ENCODE data around the gene RPS25.
A peak's percentile ranks its signal among the peaks of the same experiment; 100 is the strongest.
"Not testable (repeated sequence)": the region's sequence is repeated elsewhere in the genome, so short reads cannot be mapped to it uniquely, and the experiment has no call there.

Gene RPS25

DNA sequence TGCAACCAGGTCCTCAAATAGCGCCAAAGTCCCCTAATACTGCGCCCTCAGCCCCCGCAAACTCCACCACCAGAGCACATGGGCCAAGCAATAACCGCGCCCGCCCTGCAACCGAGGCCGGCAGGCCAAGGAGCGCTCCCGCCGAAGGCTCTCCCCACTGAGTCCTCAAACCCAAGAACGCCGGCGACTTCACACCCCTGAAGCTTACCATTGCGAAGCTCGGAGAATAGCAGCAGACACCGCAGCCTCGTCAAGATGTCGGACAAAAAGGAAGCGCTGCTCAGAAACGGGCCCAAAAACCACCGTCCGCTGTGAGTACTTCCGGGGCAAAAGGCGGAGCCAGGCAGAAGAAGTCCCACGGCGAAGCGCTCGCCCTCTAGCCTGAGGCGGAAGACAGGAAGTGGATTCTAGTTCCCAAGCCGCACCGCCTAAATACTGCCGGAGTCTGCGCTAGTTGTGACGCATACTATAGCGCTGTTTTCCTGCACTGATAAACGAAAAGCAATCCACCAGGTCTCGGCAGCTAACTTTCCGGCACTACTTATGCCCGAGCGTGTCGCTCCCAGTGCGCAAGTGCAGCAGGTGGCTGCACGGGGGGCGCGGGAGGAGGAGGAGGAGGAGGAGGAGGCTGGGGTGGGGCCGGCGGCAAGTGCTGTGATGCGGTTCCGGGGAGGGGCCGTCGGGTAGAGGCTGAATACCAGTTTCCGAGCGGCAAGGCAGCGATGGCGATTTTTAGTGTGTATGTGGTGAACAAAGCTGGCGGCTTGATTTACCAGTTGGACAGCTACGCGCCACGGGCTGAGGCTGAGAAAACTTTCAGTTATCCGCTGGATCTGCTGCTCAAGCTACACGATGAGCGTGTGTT is at the start of gene RPS25, which contains the start of gene TRAPPC4:
Gene RPS25 (minus strand): TSS at position 270 of the 865 bp plus-strand sequence. CDS start 59 bp downstream, at position 211.
Gene TRAPPC4 (plus strand): TSS at position 693 of the 865 bp plus-strand sequence. CDS start 30 bp downstream, at position 723.
- DNase-seq (ENCODE audit: low read depth in 2 of 2) = peak; percentile 89 to 90

DNA sequence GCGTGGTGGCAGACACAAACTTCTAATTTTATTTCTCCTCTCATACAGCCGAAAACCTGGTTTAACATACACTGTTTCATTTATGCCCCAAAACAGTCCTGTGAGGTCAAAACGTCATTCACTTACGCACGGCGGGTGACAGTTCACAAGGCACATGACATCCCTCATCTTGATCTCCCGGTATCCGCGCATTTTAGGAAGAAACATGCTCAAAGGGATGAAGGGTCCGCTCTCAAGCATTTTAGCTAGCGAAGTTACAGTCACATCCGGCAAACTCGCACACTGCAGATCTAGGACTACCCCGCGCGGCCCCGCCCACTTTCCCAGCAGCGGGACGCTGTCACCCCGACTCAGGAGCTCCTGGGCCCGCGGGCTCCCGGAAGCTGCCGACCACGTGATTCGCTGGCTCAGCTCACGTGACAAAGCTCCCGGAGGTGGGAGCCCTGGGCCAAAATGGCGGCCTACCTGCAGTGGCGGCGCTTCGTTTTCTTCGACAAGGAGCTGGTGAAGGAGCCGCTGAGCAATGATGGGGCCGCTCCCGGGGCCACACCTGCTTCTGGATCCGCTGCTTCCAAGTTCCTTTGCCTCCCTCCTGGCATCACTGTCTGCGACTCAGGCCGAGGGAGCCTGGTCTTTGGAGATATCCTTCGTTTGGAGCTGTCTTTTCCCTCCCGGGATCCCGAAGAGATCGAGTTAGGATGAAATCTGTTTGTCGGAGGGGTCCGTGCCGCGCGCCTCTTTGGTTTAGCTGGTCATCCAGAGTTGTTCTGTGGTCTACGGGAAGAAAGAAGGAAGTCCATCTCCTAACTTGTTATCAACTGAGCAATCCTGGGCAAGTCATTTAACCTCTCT is 49.5 kb upstream of the RPS25 start, which contains the start of gene VPS11:
Gene VPS11 (plus strand): TSS at position 448 of the 852 bp plus-strand sequence. CDS start 6 bp downstream, at position 454.
- DNase-seq (ENCODE audit: low read depth in 2 of 2) = peak; percentile 98 to 99

DNA sequence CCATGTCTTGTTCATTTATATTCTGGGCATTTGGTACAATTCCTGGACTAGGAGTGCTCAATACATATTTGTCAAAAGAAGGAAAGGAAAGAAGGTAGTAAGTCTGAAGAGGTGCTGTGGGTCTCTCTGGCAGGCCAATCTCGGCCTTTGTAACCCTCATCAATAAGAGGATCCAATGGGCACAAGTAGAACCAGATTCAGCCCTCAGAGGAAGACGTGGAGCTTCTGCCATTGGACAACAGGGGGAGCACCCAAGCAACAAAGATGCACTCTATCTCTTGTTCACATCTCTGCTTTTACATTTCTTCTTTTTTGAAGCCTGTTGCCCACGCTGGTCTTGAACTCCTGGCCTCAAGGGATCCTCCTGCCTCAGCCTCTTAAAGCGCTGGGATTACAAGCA is 47.2 kb upstream of the RPS25 start:
- DNase-seq (ENCODE audit: low read depth in 2 of 2) = no peak

DNA sequence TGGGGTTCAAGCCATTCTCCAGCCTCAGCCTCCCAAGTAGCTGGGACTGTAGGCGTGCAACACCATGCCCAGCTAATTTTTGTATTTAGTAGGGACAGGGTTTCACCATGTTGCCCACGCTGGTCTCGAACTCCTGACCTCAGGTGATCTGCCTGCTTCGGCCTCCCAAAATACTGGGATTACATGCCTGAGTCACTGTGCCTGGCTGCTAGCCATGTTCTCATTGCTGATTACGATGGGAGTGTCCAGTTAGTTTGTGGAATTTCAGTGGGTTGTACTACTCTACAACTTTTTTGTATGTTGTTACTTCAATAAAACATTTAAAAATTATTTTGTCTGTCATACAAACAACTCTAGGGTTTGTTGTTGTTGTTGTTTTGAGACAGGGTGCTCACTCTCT is 44.6 kb upstream of the RPS25 start:
- DNase-seq (ENCODE audit: low read depth in 2 of 2) = no peak

DNA sequence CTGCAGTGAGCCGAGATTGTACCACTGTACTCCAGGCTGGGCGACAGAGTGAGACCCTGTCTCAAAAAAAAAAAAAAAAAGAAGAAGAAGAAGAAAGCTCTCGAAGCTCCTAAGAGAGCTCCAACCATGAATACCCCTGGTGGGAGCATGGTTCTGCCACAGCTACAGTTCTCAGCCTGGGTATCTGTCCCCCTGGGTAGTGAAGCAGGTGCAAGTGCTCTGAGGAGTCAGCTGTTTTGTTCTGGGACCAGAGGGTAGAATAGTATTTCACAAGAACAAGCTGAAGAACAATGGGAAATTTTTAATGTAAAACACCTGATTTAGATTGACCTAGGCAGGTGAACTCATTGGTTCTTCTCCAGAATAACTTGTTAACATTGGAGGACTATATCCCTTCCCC is 43.1 kb upstream of the RPS25 start:
- no peak for DNase-seq (ENCODE audit: low read depth in 2 of 2)

DNA sequence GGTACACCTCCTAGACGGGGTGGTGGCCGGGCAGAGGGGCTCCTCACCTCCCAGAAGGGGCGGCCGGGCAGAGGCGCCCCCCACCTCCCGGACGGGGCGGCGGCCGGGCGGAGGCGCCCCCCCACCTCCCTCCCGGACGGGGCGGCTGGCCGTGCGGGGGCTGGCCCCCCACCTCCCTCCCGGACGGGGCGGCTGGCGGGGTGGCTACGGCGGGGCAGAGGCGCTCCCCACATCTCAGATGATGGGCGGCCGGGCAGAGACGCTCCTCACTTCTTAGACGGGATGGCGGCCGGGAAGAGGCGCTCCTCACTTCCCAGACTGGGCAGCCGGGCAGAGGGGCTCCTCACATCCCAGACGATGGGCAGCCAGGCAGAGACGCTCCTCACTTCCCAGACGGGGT is 41.0 kb upstream of the RPS25 start:
- not testable (repeated sequence) for DNase-seq (ENCODE audit: low read depth in 2 of 2)

DNA sequence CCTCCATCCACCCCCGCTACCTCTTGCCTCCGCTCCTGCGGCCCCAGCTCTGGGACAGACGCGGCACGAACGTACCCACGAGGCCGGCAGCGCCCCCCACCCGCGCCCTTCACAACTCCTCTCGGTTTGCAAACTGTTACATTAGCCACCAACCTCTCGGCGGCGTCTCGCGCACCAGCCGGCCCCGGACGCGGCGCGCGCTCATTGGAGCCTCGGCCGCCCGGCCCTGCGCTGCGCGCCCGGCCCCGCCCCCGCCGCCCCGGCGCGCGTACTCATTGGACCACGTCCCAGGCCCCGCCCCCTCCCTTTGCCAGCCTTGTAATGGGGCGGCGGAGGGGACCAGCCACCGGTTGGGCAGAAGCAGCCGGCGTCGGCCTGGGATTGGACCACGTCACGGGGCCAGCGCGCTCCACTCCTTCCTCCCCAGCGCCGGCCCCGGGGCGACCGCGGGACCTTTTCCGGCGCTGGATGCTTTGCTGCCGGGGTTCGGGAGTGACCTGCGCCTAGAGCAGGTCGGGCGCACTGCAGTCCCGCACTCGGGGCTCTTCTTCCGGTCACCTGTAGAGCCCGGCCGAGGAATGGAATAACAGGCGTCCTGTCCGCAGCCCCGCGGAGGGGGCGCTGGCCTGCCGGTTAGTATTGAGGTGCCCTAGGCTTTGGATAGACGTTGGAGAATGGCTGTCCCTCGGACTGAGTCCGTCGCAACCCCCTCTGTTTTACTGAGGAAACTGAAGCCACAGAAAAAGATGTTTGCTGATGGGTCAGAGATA is 39.0 kb upstream of the RPS25 start, which contains the start of gene HYOU1:
Gene HYOU1 (minus strand): TSS at position 206 of the 770 bp plus-strand sequence. CDS start 1,045 bp downstream, outside the sequence.
- peak; percentile 99 for DNase-seq (ENCODE audit: low read depth in 2 of 2)

DNA sequence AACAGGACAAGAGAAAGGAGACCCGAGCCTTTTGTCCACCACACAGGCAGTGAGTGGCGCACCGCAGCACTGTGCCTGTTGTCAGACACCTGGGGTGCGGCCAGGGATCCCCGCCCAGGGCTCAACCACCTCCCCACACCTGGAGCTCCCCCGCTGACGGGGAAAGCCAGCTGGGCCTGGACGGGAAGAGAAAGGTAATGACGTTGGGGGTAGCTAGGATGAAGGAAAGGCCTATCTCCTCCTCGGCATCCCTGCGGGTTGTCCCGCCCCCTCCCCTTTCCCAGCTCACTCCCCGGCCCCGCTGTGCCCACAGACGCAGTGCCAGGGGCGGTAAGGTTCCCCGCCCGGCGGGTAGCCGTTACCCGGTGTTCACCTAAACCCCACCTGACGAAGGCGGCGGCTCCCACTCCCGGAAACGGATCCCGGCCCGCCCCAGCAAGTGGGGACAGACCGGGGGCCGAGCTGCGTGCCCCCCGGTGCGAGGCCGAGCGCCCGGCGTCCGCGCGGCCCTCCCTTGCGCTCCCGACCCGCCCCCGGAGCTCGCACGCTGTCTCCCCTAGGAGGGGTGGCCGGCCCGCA is 38.4 kb upstream of the RPS25 start:
- DNase-seq (ENCODE audit: low read depth in 2 of 2) = peak in 1 of 2 donors; percentile 23

DNA sequence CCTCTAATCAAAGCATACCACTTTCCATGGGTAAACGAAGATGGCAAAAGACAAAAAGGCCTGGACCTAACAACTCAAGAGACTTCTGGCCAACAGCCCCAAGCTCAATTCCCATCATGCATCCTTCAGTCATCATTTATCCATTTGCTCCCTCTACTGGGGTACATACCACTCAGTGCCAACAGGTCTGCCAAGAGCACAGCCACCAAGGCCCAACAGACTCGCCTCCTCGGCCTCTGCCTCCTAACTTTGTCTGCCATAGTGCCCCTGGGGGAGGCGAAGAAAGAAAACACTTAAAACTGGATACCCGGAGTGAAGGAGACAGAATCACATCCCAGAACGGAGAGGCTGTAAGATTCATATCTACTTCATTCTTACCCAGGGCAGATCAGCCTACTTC is 37.8 kb upstream of the RPS25 start:
- no peak for DNase-seq (ENCODE audit: low read depth in 2 of 2)

DNA sequence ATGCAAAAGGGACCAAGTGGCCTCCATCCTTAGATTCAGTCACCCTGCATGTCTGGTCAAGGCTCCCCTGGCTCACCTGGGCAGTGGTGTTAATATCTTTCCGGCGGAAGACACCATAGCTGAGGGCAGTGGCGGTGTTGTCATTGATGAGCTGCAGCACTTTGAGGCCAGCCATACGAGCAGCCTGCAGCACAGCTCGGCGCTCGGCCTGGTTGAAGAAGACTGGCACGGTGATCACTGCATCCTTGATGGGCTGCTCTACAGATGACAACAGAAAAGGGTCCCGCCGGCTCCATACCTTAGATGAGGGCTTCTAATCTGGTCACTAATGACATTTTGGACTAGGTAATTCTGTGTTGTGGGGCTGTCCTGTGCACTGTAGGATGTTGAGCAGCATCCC is 36.3 kb upstream of the RPS25 start:
- DNase-seq (ENCODE audit: low read depth in 2 of 2) = no peak

DNA sequence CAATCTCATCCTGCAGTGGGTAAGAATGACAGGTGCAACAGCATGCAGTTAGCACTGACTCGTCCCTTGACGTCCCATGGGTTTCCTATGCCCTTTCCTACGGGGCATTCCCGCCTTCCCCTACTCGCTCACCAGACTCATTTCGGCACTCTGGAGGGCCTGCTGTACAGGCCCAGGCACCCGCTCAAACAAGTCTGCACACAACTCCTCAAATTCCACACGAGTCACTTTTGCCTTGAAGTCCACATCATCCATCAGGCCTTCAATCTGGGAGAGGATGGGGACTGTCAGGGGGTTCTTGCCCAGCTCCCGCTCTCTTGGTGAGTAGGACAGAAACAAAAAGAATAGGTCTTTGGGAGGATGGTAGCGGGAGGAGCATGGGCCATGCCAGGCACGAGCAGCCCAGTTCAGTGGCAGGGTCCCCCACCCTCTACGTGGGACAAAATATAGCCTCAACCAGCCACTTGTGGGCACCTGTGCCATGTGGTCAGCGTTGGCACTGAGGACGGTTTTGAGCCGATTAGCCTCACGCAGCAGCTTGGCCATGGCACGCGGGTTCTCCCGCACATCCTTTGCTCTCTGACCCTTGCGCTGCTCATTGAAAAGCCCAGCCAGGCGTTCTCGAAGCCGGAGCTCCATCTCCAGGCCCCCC is 34.1 kb upstream of the RPS25 start:
- no peak for DNase-seq (ENCODE audit: low read depth in 2 of 2)

DNA sequence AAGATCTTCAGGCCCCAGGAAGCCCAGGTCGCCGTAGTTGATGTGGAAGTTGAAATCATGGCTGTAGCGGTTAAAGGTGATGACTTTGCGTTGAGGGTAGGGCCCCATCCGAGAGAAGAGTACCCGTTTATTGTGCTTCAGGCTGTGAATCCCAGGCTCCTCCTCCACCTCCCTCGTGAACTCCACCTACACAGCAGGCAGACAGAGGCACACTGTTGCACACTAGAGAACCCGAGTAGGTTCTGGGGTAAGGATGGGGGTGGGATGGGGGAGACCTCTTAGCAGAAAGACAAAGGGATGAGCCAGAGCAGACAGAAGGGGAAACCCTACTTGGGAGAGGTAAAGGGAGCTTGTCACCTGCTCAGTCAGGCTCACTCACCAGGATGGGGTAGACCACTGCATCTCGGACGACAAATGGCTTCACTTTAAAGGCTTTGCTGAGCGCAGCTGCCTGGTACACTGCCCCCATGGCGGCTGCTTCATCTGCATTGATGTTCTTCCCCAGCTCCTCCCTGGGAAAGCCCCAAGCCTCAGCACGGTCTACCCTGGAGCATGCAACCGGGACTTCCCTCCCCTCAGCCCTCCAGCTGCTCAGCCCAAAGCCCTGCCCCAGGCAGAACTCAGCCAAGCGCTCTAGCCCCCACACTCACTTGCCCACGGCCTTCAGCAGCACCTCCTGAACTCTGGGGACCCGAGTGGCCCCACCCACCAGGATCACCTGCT is 33.5 kb upstream of the RPS25 start:
- DNase-seq (ENCODE audit: low read depth in 2 of 2) = no peak

DNA sequence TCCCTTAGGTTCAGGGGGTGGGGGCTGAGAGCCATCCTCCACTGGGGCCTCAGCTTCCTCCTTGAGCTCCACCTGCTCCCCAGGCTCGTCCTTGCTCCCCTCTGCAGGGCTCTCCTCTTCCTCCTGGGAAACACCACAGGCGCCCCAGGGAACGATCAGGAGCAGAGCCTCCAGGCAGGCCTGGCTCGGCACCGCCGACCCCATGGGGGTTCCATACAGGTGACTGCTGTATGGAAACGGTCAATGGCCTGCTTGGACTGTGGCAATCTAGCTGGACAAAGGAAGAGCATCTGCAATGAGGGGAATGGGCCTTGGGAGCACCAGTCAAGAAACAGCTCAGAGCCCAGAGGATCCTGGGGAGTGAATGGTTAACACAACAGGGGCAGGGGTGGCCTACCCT is 30.9 kb upstream of the RPS25 start:
- DNase-seq (ENCODE audit: low read depth in 2 of 2) = no peak

DNA sequence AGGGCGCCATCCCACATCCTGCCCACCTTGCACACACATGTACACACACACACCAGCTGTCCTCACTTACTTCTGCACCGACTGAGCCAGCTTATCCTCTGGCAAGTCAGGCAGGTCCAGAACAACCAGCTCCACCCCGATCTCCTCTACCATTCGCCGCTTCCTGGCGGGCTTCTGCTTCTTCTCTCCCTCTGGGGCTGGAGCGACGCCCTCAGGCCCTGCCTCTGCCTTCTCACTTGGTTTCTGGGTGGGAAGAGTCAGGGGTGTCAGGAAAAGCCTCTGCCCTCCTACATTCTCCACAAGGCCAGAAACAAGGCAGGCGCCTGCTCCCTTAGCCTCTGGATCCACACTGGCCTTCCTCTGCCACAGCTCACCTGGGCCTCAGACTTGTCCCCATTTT is 30.5 kb upstream of the RPS25 start:
- DNase-seq (ENCODE audit: low read depth in 2 of 2) = no peak

DNA sequence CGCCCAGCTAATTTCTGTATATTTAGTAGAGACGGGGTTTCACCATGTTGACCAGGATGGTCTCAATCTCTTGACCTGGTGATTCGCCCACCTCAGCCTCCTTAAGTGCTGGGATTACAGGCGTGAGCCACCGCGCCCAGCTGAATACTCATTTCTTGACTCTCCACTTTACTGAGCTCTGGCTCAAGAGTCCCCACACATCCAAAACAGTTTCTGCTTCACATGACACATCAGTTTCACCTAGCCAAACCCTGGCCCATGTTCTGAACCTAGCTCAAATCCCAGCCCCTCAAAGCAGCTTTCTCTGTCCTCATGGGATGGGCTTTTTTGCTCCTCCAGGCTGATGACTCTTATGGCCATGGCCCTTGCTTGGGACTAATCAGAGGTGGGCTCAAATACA is 29.1 kb upstream of the RPS25 start:
- DNase-seq (ENCODE audit: low read depth in 2 of 2) = no peak

DNA sequence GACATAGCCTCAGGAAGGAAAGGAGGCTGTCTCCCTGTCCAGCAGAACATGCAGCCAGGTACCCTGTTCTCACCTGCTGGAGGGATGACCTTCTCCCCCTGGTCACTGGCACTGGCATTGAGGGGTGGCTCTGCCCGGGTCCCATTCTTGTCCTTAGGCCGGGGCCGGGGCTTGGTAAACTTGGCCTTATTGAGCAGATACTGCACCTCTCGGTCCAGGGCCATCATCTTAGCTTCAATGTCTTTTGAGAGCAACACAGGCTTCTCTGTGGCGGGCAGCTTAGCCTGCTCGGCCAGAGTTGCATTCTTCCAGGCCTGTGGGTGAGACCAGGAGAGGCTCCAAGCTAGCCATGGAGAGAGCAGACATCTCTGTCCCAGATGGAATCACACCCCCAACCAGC is 28.3 kb upstream of the RPS25 start:
- DNase-seq (ENCODE audit: low read depth in 2 of 2) = no peak

DNA sequence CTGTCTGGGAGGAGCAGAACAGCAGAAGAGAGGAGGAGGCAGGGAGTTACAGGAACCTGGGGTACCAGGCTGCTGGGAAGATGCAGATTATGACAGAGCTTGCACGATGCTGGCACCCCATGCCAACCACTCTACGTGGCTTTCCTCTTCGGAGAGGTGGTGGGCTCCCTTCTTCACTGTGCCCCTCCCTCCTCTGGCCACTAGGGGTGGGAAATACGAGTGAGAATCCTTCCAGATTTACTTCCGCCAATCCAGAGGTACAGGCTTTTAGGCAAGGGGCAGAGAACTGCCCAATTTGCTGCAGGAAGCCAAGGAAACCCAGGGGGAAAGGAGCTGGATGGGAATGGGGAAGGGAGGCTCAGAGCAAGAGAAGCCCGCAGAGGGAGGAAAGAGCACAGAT is 26.6 kb upstream of the RPS25 start:
- no peak for DNase-seq (ENCODE audit: low read depth in 2 of 2)

DNA sequence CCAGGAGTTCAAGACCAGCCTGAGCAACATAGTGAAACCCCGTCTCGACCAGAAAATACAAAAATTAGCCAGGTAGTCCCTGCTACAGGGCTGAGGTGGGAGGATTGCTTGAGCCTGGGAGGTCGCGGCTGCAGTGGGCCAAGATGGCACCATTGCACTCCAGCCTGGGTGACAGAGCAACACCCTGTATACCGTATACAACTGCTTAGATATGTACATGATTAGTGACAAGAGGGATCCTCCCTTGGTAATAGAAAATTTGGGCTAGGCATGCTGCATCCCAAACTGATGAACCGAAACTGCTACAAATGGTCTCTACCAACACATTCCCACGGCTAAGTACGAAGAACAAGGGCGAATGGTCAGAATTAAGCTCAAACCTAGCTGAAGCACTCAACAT is 24.8 kb upstream of the RPS25 start:
- no peak for DNase-seq (ENCODE audit: low read depth in 2 of 2)

DNA sequence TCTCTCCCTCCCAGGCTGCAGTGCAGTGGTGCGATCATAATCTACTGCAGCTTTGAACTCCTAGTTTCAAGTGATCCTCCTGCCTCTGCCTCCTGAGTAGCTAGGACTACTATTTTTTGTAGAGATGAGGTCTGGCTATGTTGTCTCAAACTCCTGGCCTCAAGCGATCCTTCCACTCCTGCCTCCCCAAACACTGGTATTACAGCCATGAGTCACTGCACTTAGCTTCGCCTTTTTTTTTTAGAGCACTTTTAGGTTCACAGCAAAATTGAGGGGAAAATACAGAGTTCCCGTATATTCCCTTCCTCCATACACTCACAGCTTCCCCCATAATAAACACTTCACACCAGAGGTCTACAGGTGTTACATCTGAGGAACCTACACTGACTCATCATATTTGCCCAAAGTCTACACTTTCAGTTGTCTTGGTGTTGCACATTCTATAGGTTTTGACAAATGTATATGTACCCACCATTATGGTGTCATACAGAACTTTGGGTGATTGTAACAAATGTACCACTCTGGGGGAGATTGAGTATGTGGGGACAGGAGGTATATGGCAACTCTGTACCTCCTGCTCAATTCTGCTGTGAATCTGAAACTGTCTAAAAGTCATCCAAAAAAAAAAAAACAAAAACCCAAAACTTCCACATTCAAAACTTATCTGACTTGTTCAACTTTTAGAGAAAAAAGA is 23.8 kb upstream of the RPS25 start:
- no peak for DNase-seq (ENCODE audit: low read depth in 2 of 2)

Data from activated CD4-positive, alpha-beta T cell treated with anti-CD3 and anti-CD28 coated beads for 24 hours (primary cell).